ENCODE data around the gene HOXC5.

Gene HOXC5

DNA sequence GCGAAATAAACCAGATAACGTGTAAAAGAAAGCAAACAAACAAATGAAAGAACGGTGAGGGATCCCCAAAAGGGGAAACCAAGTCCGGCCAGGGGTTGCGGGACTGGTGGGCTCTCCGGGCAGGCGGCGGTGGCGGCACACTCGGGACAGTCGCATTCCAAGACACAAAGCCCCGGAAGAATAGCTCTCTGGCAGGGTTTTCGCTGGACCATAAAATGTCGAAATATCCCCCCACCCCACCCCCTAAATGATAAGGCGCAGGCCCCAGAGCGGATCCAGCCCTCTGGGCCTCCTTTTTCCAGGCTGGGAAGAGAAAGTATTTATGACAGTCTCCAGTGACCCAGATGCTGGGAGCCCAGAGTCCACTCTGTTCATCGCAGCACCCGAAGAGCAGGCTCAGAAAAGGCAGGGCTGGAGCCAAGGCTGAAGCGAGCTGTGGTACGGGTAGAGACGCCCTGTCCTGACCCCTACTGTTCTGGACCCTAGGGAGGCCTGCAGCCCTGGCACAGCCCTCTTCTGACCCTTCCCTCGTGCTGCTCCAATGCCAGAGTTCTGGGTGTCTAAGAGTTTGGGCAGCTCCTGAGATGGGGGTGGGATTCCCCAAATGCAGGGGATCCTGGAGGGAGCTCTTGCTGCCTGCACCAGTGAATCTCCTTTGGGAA, 26.2 kb upstream of the HOXC5 start:
- DNase-seq (ENCODE audit: low read depth, low spot score): no peak

DNA sequence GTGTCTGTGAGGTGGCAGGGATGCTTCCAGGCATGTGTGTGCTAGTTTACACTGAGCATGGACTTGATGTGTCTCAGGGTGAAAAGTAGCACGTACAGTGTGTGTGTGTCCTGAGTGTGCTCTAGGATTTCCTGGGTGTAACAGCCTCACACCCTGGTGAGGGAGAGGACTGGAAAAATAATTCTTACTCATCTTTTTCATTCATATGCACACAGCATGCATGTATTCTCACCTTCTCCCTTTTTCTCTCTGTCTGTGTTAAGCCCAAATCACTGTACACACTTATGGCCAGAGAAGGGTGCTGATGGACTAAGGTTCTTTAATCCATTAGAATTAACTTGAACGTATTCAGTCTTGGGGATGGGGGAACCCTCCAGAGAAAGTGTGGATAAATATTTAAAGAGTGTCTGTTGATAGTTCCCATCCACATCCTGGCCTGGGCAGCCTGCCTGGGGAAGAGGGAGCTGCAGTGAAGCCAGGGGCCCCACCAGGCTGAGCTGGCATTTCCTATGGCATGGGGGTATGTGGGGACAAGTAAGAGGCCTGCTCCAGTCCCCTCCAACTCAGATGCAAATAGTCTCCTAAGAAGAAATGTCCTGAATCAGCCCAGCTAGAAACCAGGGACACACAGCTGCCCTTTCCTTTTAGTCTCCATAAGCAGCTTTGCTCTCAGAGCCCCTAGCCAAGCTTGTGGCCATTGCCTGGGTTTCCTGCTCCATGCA, 25.2 kb upstream of the HOXC5 start:
- no peak for DNase-seq (ENCODE audit: low read depth, low spot score)

DNA sequence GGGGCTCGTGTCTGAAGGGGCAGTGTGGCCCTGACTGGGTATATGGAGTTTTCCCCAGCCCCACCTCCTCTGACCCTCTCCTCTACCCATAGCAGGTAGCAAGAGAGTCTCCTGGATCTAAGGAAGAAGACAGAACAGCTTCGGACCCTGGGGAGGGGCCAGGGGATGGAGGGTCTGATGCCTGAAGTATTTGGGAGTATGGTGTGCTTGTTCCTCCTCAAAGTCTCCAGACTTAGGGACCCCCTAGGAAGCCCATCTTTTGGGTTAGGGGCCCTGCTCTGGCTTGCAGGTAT, 24.6 kb upstream of the HOXC5 start:
- no peak for DNase-seq (ENCODE audit: low read depth, low spot score)

DNA sequence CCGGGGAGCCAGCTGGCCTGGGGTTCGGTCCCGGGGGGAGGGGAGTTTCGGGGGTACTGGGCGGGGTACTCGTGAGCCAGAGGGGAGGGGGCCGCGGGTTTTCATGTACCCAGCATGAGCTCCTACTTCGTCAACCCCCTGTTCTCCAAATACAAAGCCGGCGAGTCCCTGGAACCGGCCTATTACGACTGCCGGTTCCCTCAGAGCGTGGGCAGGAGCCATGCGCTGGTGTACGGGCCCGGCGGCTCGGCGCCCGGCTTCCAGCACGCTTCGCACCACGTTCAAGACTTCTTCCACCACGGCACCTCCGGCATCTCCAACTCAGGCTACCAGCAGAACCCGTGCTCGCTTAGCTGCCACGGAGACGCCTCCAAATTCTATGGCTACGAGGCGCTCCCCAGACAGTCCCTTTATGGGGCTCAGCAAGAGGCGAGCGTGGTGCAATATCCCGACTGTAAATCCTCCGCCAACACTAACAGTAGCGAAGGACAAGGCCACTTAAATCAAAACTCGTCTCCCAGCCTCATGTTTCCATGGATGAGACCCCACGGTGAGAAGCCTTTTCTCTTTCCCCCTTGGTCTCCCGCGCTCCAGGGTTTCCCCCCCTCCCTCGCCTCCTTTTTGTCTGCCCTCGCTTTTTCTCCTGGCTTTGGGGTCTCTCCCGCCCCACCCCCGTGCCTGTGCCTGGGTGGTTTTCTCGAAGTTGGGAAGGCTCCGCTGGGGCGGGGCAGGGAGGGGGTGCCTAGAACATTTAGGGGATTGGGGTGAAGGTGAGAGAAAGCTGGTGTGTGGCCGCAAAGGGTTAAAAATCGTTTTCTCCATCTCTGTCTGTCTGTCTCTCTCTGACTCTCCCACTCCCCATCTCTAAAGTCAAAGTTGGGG, 23.4 kb upstream of the HOXC5 start:
- DNase-seq (ENCODE audit: low read depth, low spot score): no peak

- no peak for DNase-seq (ENCODE audit: low read depth, low spot score)
Observed at GRCh38 chr12:54010053-54010971, 22.5 kb upstream of the HOXC5 start.

DNA sequence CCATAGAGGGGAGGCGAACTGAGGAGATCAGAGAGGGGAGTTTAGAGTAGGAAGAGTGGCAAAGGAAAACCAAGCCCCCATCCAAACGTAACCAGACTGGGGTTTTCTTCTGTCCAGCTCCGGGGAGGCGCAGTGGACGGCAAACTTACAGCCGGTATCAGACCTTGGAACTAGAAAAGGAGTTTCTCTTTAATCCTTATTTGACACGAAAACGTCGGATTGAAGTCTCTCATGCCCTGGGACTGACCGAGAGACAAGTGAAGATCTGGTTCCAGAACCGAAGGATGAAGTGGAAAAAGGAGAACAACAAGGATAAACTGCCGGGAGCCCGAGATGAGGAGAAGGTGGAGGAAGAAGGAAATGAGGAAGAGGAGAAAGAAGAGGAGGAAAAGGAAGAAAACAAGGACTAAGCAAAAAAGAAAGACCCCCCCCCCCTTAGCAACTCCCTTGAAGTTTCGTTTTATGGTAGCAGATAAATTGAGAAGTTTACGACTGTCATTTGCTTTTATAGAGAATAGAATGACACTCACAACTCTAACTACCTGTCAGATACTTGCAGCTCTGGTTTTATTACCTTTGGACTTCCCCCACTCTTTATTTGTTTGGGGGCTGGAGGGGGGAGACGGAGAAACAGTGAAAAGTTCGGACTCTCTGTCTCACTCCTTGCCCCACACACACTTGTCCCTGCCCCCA, 21.7 kb upstream of the HOXC5 start:
- DNase-seq (ENCODE audit: low read depth, low spot score): no peak

GRCh38 chr12:54011665-54012532, 21.0 kb upstream of the HOXC5 start:
- no peak for DNase-seq (ENCODE audit: low read depth, low spot score)

DNA sequence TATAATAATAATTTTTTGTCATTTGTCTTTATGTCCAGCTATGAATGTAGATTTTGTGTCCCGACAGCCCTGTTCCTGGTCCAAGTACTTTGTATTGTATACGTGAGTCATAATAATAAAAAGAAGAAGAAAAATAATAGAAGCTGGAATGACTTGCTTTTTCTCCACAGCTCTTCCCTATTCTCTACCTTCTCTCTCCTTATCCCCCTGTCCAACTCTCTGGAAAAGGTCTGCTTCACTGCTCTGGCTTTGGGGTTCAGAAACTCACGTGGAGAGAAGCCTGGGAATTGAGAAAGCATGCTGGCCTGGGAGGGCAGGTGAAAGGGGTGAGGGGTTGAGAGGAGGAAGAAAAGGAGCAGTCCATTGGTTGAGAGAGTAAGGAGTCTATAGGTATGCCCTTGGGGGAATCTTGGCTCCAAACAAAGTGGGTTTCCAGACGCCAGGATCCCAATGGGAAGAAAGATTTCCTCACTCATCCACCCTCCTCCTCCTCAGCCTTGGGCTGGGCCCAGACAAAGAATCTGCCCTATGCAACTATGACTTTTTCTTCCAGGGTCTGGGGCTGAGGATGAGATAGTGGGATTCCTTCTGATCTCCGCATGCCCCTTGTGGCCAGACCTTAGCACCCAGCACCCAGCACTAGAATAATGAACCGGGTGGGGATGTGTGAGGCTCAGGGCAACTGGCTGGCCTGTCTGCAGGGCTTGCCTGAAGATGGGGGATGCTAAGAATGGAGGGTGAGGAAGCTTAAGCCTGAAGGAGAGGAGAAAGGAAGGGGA, 20.0 kb upstream of the HOXC5 start:
- DNase-seq (ENCODE audit: low read depth, low spot score): no peak

DNA sequence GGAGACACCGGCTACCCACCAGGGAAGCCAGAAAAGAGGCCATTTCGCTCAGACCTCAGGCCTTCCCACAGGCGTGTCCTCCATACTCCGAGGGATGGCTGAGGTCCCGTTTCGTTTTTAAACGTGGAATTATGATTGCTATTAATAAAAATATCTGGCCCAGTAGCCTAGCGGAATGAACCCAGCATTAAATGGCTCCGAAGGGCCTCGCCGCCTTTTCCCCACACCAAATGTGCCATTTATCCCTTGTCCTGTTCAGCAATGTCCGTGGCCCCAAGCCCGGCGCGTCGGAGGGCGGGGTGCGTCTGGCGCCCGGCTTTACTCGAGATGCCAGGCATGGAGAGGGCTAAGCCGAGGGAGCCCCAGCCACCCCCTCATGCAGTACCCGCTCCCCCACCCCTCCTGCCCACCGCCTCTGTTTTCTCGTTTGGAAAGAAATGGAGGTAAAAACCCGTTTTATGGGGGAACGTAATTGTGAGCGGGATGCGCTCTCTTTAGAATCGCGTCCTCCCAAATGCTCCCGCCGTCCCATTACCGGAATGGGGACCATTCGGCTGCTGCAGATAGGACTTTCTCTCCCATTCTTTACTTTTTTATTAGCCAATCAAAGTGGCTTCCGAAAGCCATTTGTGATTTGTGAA, 18.4 kb upstream of the HOXC5 start:
- DNase-seq (ENCODE audit: low read depth, low spot score): no peak

DNA sequence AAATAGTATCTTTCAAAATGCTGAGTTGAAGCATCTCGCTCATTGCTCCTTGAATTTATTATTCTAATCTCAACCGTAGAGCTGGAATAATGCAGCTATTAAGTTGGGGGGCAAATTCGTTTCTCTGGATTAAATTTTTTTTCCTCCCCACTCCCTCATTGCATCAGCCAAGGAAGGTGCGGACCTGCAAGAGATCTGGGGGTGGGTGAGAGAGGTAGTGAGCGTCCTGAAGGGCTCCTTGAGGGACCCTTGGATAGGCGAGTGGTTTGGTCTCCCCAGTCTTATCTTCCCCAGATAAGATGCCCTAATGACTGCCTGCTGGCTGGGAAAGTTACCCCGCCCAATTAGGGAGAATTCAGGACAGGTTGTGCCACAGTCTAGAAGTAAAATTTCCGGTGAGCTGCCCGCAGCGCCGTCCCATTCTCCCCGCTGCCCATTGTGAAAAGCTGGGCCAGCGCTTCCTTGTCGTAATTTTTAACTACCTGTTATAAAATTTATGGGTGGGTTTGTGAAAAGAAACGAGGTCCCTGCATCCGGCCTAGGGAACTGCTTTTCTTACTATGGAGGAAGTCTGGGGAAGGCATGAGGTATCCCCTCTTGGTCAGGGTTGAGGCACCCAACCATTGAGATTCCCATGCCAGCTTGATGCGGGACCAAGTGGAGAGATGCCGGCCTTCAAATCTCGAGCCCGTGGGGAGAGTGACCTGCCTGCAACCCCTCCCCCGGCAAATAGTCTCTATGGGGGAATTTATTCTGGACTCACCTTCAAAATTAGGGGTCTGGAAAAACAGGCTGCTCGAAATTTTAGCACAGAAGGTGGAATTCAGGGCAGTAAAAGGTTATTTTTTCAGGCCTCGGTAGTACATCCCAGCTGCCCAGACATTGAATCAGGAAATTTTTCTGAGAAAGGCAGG, 17.6 kb upstream of the HOXC5 start:
- DNase-seq (ENCODE audit: low read depth, low spot score): no peak

- DNase-seq (ENCODE audit: low read depth, low spot score): no peak
Observed at GRCh38 chr12:54016051-54016450, 16.8 kb upstream of the HOXC5 start.

- DNase-seq (ENCODE audit: low read depth, low spot score): no peak
Observed at GRCh38 chr12:54016478-54016964, 16.3 kb upstream of the HOXC5 start.

- no peak for DNase-seq (ENCODE audit: low read depth, low spot score)
Observed at GRCh38 chr12:54017027-54017788, 15.6 kb upstream of the HOXC5 start.

DNA sequence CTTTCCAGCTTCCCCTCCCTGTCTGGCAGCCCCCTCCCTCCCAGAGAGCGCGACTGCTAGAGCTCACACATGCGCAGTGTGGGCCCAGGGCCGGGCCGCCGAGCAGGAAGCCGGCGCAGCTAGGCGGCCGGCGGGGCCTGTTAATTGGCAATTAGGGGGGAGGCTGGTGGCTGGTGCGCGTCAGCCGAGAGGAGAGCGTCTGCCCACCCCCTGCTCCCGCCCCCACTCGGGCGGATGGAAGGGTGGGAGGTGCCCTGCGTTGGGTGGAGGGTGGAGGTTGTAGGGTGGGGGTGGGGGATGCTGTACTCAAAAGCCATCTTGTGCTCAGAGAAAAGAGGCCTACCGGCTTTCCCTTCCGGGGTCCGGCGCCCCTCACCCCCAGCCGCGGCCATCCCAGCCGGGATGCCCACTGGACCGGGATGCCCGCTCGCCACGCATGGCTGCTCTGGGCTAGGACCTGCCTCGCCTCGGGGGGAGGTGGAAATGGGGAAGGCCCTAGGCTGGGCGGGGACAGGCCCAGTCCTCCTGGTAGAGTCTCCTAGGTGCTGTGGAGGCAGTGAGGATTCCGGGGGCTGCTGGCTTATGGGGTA, 14.9 kb upstream of the HOXC5 start:
- peak; percentile 40 for DNase-seq (ENCODE audit: low read depth, low spot score)

DNA sequence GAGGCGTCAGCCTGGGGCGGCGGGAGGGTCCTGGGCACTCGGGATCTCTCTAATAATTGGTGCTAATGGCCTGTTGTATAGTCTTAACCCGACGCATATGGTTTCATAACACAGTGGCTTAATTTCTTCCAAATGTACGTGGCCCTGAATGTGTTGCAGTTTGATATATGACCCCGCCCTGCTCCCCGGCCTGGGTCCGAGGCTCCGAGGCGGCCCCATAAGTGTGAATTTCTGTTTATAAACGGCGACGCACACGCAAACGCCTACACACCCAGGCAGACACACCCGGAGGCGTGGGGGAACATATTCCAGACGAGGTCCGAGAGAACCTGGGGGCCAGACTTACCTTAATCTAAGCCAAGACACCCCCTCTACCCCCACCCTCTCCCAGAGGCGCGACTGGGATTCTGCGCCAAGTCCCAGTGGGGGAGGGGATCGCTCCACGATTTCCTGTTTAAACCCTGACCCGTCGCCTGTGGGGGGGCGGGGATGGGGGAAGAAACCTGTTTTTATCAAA, 14.3 kb upstream of the HOXC5 start:
- DNase-seq (ENCODE audit: low read depth, low spot score): no peak
